Measurements from ENCODE around the gene ETNPPL.

DNA sequence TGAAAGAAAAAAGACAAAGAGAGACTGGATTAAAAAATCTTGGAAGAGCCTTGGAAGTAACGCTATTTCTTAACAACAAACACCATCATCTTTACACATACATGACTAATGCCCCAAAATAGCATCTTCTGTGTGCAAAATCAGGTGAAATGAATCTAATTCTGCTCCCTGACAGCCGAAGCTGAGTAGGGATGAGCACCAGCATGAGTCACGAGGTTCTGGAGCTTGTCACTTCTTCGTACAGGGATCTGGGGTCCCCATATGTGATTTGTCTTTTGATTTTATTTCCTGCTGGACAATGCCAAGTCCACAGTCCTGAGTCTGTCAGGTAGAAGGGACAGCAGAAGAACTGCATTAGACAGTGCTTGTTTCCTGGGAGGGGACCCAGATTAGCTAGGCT lies 56.6 kb downstream of the ETNPPL start:
- TF ChIP-seq, protein P1, sequence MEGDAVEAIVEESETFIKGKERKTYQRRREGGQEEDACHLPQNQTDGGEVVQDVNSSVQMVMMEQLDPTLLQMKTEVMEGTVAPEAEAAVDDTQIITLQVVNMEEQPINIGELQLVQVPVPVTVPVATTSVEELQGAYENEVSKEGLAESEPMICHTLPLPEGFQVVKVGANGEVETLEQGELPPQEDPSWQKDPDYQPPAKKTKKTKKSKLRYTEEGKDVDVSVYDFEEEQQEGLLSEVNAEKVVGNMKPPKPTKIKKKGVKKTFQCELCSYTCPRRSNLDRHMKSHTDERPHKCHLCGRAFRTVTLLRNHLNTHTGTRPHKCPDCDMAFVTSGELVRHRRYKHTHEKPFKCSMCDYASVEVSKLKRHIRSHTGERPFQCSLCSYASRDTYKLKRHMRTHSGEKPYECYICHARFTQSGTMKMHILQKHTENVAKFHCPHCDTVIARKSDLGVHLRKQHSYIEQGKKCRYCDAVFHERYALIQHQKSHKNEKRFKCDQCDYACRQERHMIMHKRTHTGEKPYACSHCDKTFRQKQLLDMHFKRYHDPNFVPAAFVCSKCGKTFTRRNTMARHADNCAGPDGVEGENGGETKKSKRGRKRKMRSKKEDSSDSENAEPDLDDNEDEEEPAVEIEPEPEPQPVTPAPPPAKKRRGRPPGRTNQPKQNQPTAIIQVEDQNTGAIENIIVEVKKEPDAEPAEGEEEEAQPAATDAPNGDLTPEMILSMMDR (IDR thresholded peaks at IDR 0.05), result no peak
- TF ChIP-seq POLR2A (IDR thresholded peaks at IDR 0.05), result no peak

All from uterus (tissue), 2 donors.